K562 (cell line): ENCODE results near the gene SLC35B1. TPM values are rescaled to one million over a fixed set of nuclear protein-coding genes. Genes with fewer than 3 reads are reported as not detected.

ENCODE experiments used
- ATF1 ChIP-seq, 2 experiments: fragments of 450-650 bp in 1 of 2; IDR thresholded peaks; 2 replicates each; pipeline ENCODE4 v1.6.1; 2016; ENCODE audit warnings: missing compliant biosample characterization in 1 of 2, missing genetic modification characterization in 1 of 2
- BMI1 ChIP-seq: fragments of 150-350 bp; IDR thresholded peaks from 2 replicates; pipeline ENCODE4 v1.6.1; 2014; ENCODE audit warnings: low read length
- CHD2 ChIP-seq: IDR thresholded peaks from 2 replicates; pipeline ENCODE4 v1.6.1; 2011; ENCODE audit warnings: low read depth, low read length
- CREB3L1 ChIP-seq: fragments of 450-650 bp; IDR thresholded peaks from 2 replicates; pipeline ENCODE4 v1.6.1; 2014; ENCODE audit warnings: low read depth, mild to moderate bottlenecking, moderate library complexity, borderline replicate concordance
- ELK1 ChIP-seq: sonication (generic); formaldehyde crosslinking; IDR thresholded peaks from 2 replicates; pipeline ENCODE4 v1.8.1; 2022; ENCODE audit warnings: missing genetic modification reagents
- LCOR ChIP-seq: sonication (generic); formaldehyde crosslinking; IDR thresholded peaks from 2 replicates; pipeline ENCODE4 v1.8.0; 2022; ENCODE audit warnings: mild to moderate bottlenecking, missing genetic modification reagents
- MCM2 ChIP-seq: fragments of 450-650 bp; IDR thresholded peaks from 2 replicates; pipeline ENCODE4 v1.6.1; 2017; ENCODE audit warnings: low read depth, mild to moderate bottlenecking
- NKRF ChIP-seq: fragments of 450-650 bp; IDR thresholded peaks from 2 replicates; pipeline ENCODE4 v1.6.1; 2016; ENCODE audit warnings: borderline replicate concordance
- RBM34 ChIP-seq: fragments of 200-400 bp; formaldehyde crosslinking; IDR thresholded peaks from 2 replicates; pipeline ENCODE4 v1.6.1; 2018; ENCODE audit warnings: low read length, borderline replicate concordance; ENCODE audit not compliant: insufficient read depth
- SRSF1 ChIP-seq: fragments of 200-400 bp; formaldehyde crosslinking; IDR thresholded peaks from 2 replicates; pipeline ENCODE4 v1.6.1; 2017; ENCODE audit warnings: mild to moderate bottlenecking, low read depth, low read length, moderate library complexity
- USF2 ChIP-seq: sonication (generic); formaldehyde crosslinking; IDR thresholded peaks from 2 replicates; pipeline ENCODE4 v1.5.0; 2020; ENCODE audit warnings: missing genetic modification reagents
- YY1 ChIP-seq, 3 experiments: IDR thresholded peaks; 2 replicates each; pipeline ENCODE4 v1.6.1; 2011; ENCODE audit warnings: low read length in 2 of 3, mild to moderate bottlenecking in 2 of 3, moderate library complexity in 2 of 3, borderline replicate concordance in 1 of 3, control low read depth in 1 of 3, low read depth in 1 of 3; ENCODE audit not compliant: insufficient read depth in 3 of 3, insufficient replicate concordance in 2 of 3, control insufficient read depth in 1 of 3, insufficient read length in 1 of 3; ENCODE audit errors: extremely low read depth in 1 of 3
- ZFPM2 ChIP-seq: fragments of 250-450 bp; sonication (Bioruptor Pico); IDR thresholded peaks from 2 replicates; pipeline ENCODE4 v1.5.1; 2022; ENCODE audit warnings: mild to moderate bottlenecking
- ZNF24 ChIP-seq: fragments of 450-650 bp; IDR thresholded peaks from 2 replicates; pipeline ENCODE4 v1.6.1; 2016
- ZNF639 ChIP-seq, 2 experiments: fragments of 200-800 bp in 1 of 2; sonication (Bioruptor generic) in 1 of 2; sonication (generic) in 1 of 2; formaldehyde crosslinking in 1 of 2; IDR thresholded peaks in 1 of 2; conservative IDR thresholded peaks in 1 of 2; 2 replicates each; pipeline versions ENCODE4 v1.5.0 to v1.6.1; 2016 to 2020; ENCODE audit warnings: missing compliant biosample characterization in 1 of 2, missing genetic modification characterization in 1 of 2, missing genetic modification reagents in 1 of 2
- ZNF695 ChIP-seq: fragments of 450-650 bp; formaldehyde crosslinking; IDR thresholded peaks from 2 replicates; pipeline ENCODE4 v1.4.0; 2020; ENCODE audit warnings: mild to moderate bottlenecking, moderate library complexity
- polyA plus RNA-seq, 8 experiments: library from polyadenylated mRNA; depleted of rRNA in 4 of 8; stranded (reverse) in 5 of 8; unstranded in 3 of 8; fragments of >200 nt; fragmentation: Nextera tagmentation in 2 of 8; fragmentation: Illumina TruSeq in 1 of 8; extraction: Ambion mirVana in 2 of 8; extraction: Trizol in 1 of 8; gene quantifications; 2 replicates each; pipeline versions ENCODE4 v1.2.1 to v1.2.3, GENCODE V29; 2011 to 2014; ENCODE audit warnings: inconsistent platforms in 1 of 8, missing spikeins in 1 of 8
- total RNA-seq, 7 experiments: library from RNA; depleted of rRNA in 6 of 7; stranded (reverse); fragments of >200 nt in 6 of 7; fragmentation: Illumina TruSeq in 2 of 7; extraction: Trizol in 2 of 7; gene quantifications; 2 replicates each; pipeline versions ENCODE4 v1.2.1 to v1.2.3, GENCODE V29; 2011 to 2021; ENCODE audit warnings: low replicate concordance in 1 of 7
- TF ChIP-seq, protein P1 (sequence below): sonication (generic); formaldehyde crosslinking; IDR thresholded peaks from 2 replicates; pipeline ENCODE4 v1.8.1; 2022; ENCODE audit warnings: missing genetic modification reagents

The SLC35B1 gene
- total and polyA plus RNA-seq, 9 of the 15 experiments (the other 6 are each of a cell fraction or from before 2014, with no cell fraction given) = 51.4 to 87.9 (median 66.3) TPM

GRCh38 chr17:49677933-49678847, 29.6 kb downstream of the SLC35B1 start, which contains the start of gene SPOP (continued):
- TF ChIP-seq MCM2 = no peak
- TF ChIP-seq, protein P1, sequence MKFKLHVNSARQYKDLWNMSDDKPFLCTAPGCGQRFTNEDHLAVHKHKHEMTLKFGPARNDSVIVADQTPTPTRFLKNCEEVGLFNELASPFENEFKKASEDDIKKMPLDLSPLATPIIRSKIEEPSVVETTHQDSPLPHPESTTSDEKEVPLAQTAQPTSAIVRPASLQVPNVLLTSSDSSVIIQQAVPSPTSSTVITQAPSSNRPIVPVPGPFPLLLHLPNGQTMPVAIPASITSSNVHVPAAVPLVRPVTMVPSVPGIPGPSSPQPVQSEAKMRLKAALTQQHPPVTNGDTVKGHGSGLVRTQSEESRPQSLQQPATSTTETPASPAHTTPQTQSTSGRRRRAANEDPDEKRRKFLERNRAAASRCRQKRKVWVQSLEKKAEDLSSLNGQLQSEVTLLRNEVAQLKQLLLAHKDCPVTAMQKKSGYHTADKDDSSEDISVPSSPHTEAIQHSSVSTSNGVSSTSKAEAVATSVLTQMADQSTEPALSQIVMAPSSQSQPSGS = no peak
- TF ChIP-seq ZNF639 (CRISPR knock-in tag; conservative IDR thresholded peaks at IDR 0.05 in 1 of 2, IDR thresholded peaks at IDR 0.05 in 1 of 2) = peak in 1 of 2 experiments; percentile 42; a peak in 2 of 4 replicates
- peak in 1 of 3 experiments; percentile 48 for TF ChIP-seq YY1 (IDR thresholded peaks at IDR 0.05; ENCODE audit: borderline replicate concordance in 1 of 3, control insufficient read depth in 1 of 3, extremely low read depth in 1 of 3, insufficient read depth in 3 of 3, insufficient read length in 1 of 3, insufficient replicate concordance in 2 of 3, low read depth in 1 of 3, low read length in 2 of 3)
- no peak for TF ChIP-seq USF2 (CRISPR knock-in tag)
- no peak for TF ChIP-seq CHD2
- TF ChIP-seq RBM34 = no peak
- no peak for TF ChIP-seq ZFPM2
- TF ChIP-seq BMI1 = no peak
- TF ChIP-seq ZNF24 = no peak
- TF ChIP-seq CREB3L1 = peak; percentile 74; the same call in 1 of the 2 replicates
- 0 out of 2 replicates have a peak, but pooled peaks have one; percentile 12 for TF ChIP-seq NKRF
- peak; percentile 87 for TF ChIP-seq LCOR (CRISPR knock-in tag)
- TF ChIP-seq SRSF1 = no peak
- no peak for TF ChIP-seq ZNF695 (CRISPR knock-in tag)
- TF ChIP-seq ELK1 (CRISPR knock-in tag) = no peak
- TF ChIP-seq ATF1 (CRISPR knock-in tag; IDR thresholded peaks at IDR 0.05) = no peak
- TF ChIP-seq ATF1 (tag; IDR thresholded peaks at IDR 0.05) = peak; percentile 95
